Measurements from ENCODE around the gene PLEKHM3.
"Not testable (repeated sequence)": the region's sequence is repeated elsewhere in the genome, so short reads cannot be mapped to it uniquely, and the experiment has no call there.

Gene PLEKHM3

DNA sequence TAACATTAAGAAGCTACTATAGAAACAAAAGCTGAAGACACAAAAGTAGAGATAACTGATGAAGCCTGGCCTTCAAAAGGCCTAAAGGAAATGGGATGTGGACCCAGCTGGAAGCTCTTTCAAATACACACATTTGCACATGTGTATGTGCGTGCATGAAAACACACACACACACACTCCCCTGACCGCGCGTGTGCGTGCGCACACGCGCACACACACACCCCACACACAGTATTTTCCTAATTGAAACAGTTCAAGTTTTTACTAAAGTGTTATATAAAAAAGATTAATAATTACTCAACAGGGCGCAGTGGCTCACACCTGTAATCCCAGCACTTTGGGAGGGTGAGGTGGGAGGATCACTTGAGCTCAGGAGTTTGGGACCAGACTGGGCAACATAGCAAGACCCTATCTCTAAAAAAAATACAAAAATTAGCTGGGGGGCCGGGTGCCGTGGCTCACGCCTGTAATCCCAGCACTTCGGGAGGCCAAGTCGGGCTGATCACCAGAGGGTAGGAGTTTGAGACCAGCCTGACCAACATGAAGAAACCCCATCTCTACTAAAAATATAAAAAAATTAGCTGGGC, 111.5 kb downstream of the PLEKHM3 start:
- Histone ChIP-seq H3K9me3 (ENCODE audit: severe bottlenecking) (no peaks in the 10 kb centered on the region), H3K36me3 (no peaks in the 10 kb centered on the region), H3K27me3 (ENCODE audit: insufficient read depth, low read depth, severe bottlenecking) (no peaks in the 10 kb centered on the region), H3K4me3 (ENCODE audit: low read depth, low read length) (no peak overlapping the region), H3K27ac (no peak overlapping the region)
- no peak for DNase-seq
- TF ChIP-seq, protein P1, sequence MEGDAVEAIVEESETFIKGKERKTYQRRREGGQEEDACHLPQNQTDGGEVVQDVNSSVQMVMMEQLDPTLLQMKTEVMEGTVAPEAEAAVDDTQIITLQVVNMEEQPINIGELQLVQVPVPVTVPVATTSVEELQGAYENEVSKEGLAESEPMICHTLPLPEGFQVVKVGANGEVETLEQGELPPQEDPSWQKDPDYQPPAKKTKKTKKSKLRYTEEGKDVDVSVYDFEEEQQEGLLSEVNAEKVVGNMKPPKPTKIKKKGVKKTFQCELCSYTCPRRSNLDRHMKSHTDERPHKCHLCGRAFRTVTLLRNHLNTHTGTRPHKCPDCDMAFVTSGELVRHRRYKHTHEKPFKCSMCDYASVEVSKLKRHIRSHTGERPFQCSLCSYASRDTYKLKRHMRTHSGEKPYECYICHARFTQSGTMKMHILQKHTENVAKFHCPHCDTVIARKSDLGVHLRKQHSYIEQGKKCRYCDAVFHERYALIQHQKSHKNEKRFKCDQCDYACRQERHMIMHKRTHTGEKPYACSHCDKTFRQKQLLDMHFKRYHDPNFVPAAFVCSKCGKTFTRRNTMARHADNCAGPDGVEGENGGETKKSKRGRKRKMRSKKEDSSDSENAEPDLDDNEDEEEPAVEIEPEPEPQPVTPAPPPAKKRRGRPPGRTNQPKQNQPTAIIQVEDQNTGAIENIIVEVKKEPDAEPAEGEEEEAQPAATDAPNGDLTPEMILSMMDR (IDR thresholded peaks at IDR 0.05; ENCODE audit: low read depth, low read length) = no peak

DNA sequence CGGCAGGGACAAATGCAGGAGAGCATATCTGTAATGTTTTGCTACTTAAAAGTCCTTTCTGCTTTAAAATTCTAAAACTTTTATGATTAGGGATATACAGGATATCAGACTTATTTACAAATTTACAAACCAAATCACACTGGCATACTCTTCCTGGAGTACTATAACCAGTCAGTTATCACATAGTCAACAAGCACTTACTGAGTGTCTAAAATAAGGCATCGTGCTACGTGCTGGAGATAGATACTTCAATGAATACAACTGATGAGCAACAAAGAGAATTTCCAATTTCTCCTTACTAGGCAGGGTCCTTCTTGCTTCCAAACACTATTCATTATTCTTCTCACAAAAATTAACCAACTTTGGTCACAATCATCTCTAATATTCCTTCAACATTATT, 113.5 kb downstream of the PLEKHM3 start:
- Histone ChIP-seq H3K36me3 (no peaks in the 10 kb centered on the region), H3K27me3 (ENCODE audit: insufficient read depth, low read depth, severe bottlenecking) (no peaks in the 10 kb centered on the region), H3K27ac (no peak overlapping the region), H3K9me3 (ENCODE audit: severe bottlenecking) (no peaks in the 10 kb centered on the region), H3K4me3 (ENCODE audit: low read depth, low read length) (no peak overlapping the region)
- TF ChIP-seq, protein P1 (IDR thresholded peaks at IDR 0.05; ENCODE audit: low read depth, low read length) = no peak
- DNase-seq = no peak

DNA sequence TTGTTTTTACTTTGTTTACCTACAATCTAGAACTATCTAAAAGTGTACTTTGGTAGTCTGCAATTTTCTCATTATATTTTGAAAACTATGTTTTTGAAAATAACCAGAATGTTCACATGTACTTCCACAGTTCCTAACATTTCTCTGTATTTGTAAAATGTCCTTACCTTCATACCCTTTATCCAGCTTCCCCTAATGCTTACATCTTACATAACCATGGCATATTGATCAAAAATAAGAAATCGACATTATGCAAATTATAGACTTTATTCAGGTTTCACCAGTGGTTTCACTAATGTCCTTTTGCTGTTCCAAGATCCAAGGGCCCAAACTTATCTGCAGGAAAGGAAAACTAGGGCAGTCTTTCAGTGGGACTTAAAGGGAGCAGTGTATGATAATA, 114.1 kb downstream of the PLEKHM3 start:
- H3K36me3 ChIP-seq = no peaks in the 10 kb centered on the region
- H3K9me3 ChIP-seq (ENCODE audit: severe bottlenecking) = no peaks in the 10 kb centered on the region
- no peak for DNase-seq
- TF ChIP-seq, protein P1 (IDR thresholded peaks at IDR 0.05; ENCODE audit: low read depth, low read length) = no peak
- no peak overlapping the region for H3K4me3 ChIP-seq (ENCODE audit: low read depth, low read length)
- H3K27me3 ChIP-seq (ENCODE audit: insufficient read depth, low read depth, severe bottlenecking) = no peaks in the 10 kb centered on the region
- H3K27ac ChIP-seq = no peak overlapping the region

DNA sequence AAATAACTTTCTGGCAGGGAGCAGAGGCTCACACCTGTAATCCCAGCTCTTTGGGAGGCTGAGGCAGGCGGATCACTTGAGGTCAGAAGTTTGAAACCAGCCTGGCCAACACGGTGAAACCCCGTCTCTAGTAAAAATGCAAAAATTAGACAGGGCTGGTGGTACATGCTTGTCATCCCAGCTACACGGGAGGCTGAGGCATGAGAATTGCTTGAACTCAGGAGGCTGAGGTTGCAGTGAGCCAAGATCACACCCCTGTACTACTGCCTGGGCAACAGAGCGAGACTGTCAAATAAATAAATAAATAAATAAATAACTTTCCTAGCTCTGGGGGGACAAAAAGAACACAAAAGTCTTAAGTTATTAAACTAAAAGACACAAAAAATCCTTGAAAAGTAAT, 118.8 kb downstream of the PLEKHM3 start:
- not testable (repeated sequence) for H3K4me3 ChIP-seq (ENCODE audit: low read depth, low read length); H3K9me3 ChIP-seq (ENCODE audit: severe bottlenecking); H3K27ac ChIP-seq; DNase-seq; H3K36me3 ChIP-seq; H3K27me3 ChIP-seq (ENCODE audit: insufficient read depth, low read depth, severe bottlenecking)

DNA sequence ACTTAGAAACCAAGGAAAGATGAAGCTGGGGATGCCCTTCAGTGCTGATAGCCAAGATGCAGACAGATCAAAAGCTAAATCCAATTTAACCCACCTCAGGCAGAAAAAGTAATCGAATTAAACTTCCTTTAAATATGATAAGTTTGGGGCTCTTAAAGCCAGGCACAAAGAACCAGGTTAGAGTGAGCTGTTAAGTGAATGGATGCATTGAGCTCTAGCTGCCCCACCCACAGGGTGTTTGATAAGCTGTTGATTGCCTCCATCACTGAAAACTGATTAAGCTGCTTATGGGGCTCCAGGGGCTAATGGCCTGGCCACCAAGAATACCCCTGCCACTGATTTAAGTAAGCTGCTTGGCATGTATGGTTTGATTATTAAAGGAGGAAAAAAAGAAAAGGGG, 119.8 kb downstream of the PLEKHM3 start:
- TF ChIP-seq, protein P1 (IDR thresholded peaks at IDR 0.05; ENCODE audit: low read depth, low read length) = no peak
- no peaks in the 10 kb centered on the region for H3K36me3 ChIP-seq
- no peak overlapping the region for H3K4me3 ChIP-seq (ENCODE audit: low read depth, low read length)
- no peaks in the 10 kb centered on the region for H3K9me3 ChIP-seq (ENCODE audit: severe bottlenecking)
- DNase-seq = peak; percentile 64
- H3K27ac ChIP-seq = no peak overlapping the region
- H3K27me3 ChIP-seq (ENCODE audit: insufficient read depth, low read depth, severe bottlenecking) = no peaks in the 10 kb centered on the region

DNA sequence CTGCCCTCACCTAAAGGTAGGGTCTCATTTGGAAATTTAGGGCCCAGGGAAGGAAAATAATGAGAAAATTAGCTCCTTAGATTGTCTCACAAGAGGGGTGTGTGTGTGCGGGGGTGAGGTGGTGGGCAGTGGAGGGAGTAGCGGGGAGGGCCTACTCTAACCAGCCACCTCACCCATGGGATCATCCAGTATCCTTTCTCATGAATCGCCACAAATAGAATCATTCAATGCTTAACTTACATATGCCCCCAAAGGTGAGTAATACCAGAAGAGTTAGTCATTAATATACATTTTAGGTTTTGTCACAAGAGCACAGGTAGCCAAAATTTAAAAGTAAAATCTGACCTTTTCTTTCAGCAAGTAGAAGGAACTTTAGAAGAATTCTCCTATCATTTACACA, 122.1 kb downstream of the PLEKHM3 start:
- Histone ChIP-seq H3K27me3 (ENCODE audit: insufficient read depth, low read depth, severe bottlenecking) (no peaks in the 10 kb centered on the region), H3K27ac (no peak overlapping the region), H3K36me3 (no peaks in the 10 kb centered on the region), H3K4me3 (ENCODE audit: low read depth, low read length) (no peak overlapping the region), H3K9me3 (ENCODE audit: severe bottlenecking) (no peaks in the 10 kb centered on the region)
- TF ChIP-seq, protein P1 (IDR thresholded peaks at IDR 0.05; ENCODE audit: low read depth, low read length) = no peak
- no peak for DNase-seq
